Measurements from ENCODE around the gene SPEG.

DNA sequence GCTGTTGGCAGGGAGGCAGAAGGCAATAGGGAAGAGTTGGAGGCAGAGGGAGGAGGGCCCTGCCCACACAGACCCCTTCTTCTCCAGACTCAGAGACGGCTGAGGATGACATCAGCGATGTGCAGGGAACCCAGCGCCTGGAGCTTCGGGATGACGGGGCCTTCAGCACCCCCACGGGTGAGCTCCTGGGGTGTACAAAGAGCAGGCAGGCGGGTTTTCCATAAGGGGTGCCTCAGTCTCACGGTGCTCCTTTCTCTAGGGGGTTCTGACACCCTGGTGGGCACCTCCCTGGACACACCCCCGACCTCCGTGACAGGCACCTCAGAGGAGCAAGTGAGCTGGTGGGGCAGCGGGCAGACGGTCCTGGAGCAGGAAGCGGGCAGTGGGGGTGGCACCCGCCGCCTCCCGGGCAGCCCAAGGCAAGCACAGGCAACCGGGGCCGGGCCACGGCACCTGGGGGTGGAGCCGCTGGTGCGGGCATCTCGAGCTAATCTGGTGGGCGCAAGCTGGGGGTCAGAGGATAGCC, 10.0 kb downstream of the SPEG start:
- TF ChIP-seq CTCF (conservative IDR thresholded peaks at IDR 0.05; ENCODE audit: low read depth, low read length) (no peak), EZH2phosphoT487 (IDR thresholded peaks at IDR 0.05; ENCODE audit: borderline replicate concordance, low read length) (no peak), EZH2 (IDR thresholded peaks at IDR 0.05; ENCODE audit: low read length, unreplicated experiment) (no peak)

All from PC-3 (cell line).